OCI-LY1 (cell line): Measurements from ENCODE around the gene SEPTIN8.

ENCODE experiments used
- H2AFZ ChIP-seq: fragments of 200-600 bp; sonication (generic), shearing (Covaris generic); 2 replicates; pipeline ENCODE4 v1.6.0; 2014; ENCODE audit warnings: antibody characterized with exemption, mild to moderate bottlenecking, low read length
- H3F3A ChIP-seq: fragments of 200-600 bp; sonication (generic), shearing (Covaris generic); 2 replicates; pipeline ENCODE4 v1.6.0; 2014; ENCODE audit warnings: mild to moderate bottlenecking, antibody characterized with exemption, low read length, moderate library complexity; ENCODE audit not compliant: insufficient read depth
- H3K27ac ChIP-seq: fragments of 200-600 bp; sonication (generic); 2 replicates; pipeline ENCODE4 v1.5.1; 2014; ENCODE audit warnings: low read length, mixed run types, mild to moderate bottlenecking, low read depth; ENCODE audit not compliant: poor library complexity, severe bottlenecking
- H3K27me3 ChIP-seq: fragments of 200-600 bp; sonication (generic); 2 replicates; pipeline ENCODE4 v1.6.0; 2014; ENCODE audit warnings: antibody characterized with exemption, mild to moderate bottlenecking, low read length, moderate library complexity; ENCODE audit not compliant: insufficient read depth
- H3K36me3 ChIP-seq: fragments of 200-600 bp; sonication (generic); 2 replicates; pipeline ENCODE4 v1.6.1; 2014; ENCODE audit warnings: mild to moderate bottlenecking, antibody characterized with exemption, low read length, moderate library complexity, mixed read lengths; ENCODE audit not compliant: insufficient read depth
- H3K4me1 ChIP-seq: fragments of 200-600 bp; sonication (generic); 2 replicates; pipeline ENCODE4 v1.5.1; 2014; ENCODE audit warnings: mild to moderate bottlenecking, low read length, moderate library complexity; ENCODE audit not compliant: insufficient read depth, severe bottlenecking
- H3K4me2 ChIP-seq: fragments of 200-600 bp; sonication (generic), shearing (Covaris generic); 2 replicates; pipeline ENCODE4 v1.6.1; 2014; ENCODE audit warnings: low read length
- H3K4me3 ChIP-seq: fragments of 200-600 bp; sonication (generic); 2 replicates; pipeline ENCODE4 v1.5.1; 2014; ENCODE audit warnings: low read length, low read depth, mild to moderate bottlenecking, mixed read lengths; ENCODE audit not compliant: poor library complexity, severe bottlenecking
- H3K79me2 ChIP-seq: fragments of 200-600 bp; shearing (Covaris generic); 2 replicates; pipeline ENCODE4 v1.6.1; 2016; ENCODE audit warnings: mixed run types, low read length, mixed read lengths; ENCODE audit not compliant: insufficient read depth
- H3K9ac ChIP-seq: fragments of 200-600 bp; sonication (generic), shearing (Covaris generic); 2 replicates; pipeline ENCODE4 v1.6.1; 2014; ENCODE audit warnings: mild to moderate bottlenecking, low read length, mixed read lengths
- H3K9me2 ChIP-seq: fragments of 200-600 bp; sonication (generic), shearing (Covaris generic); 2 replicates; pipeline ENCODE4 v1.6.1; 2014; ENCODE audit warnings: low read depth, mild to moderate bottlenecking, low read length, mixed read lengths
- H3K9me3 ChIP-seq: fragments of 200-600 bp; shearing (Covaris generic); 2 replicates; pipeline ENCODE4 v1.6.1; 2014; ENCODE audit warnings: low read length, mixed read lengths
- H4K20me1 ChIP-seq: fragments of 200-600 bp; sonication (generic), shearing (Covaris generic); 2 replicates; pipeline ENCODE4 v1.6.0; 2016; ENCODE audit warnings: mild to moderate bottlenecking, low read length; ENCODE audit not compliant: insufficient read depth
- EZH2 ChIP-seq: fragments of 200-600 bp; sonication (generic), shearing (Covaris generic); IDR thresholded peaks from 2 replicates; pipeline ENCODE4 v1.8.0; 2017; ENCODE audit warnings: borderline replicate concordance, mixed run types, mild to moderate bottlenecking, antibody characterized with exemption, low read length, moderate library complexity, mixed read lengths
- TF ChIP-seq, protein P1 (sequence below): fragments of 200-600 bp; sonication (generic), shearing (Covaris generic); IDR thresholded peaks from 2 replicates; pipeline ENCODE4 v1.5.1; 2017; ENCODE audit warnings: mild to moderate bottlenecking, antibody characterized with exemption, low read length, moderate library complexity, mixed read lengths

Gene SEPTIN8

DNA sequence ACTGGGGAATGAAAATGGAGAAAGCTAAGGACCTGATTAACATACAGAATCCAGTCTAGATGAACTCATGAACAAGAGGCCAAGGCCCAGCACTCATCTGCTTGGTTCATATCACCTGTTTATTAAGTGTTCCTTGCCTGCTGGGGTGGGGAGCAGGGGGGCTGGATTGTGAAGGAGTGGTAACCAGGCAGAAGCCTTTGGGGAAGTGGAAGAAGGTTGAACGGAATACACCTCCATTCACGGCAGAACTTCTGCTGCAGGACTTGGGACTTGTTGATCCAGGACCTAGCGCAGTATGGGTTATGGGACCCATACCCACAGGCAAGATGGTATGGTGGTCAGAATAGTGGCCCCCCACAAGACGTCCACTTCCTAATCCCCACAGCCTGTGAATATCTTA, 8.8 kb upstream of the SEPTIN8 start:
- H4K20me1 ChIP-seq: no peaks in the 10 kb centered on the region
- no peaks in the 10 kb centered on the region for H3F3A ChIP-seq
- H3K4me2 ChIP-seq: no peak overlapping the region
- H3K36me3 ChIP-seq: no peaks in the 10 kb centered on the region
- H3K4me1 ChIP-seq: no peaks in the 10 kb centered on the region
- no peaks in the 10 kb centered on the region for H3K79me2 ChIP-seq
- no peak overlapping the region for H2AFZ ChIP-seq
- no peak overlapping the region for H3K4me3 ChIP-seq
- H3K9me3 ChIP-seq: no peaks in the 10 kb centered on the region
- TF ChIP-seq, protein P1, sequence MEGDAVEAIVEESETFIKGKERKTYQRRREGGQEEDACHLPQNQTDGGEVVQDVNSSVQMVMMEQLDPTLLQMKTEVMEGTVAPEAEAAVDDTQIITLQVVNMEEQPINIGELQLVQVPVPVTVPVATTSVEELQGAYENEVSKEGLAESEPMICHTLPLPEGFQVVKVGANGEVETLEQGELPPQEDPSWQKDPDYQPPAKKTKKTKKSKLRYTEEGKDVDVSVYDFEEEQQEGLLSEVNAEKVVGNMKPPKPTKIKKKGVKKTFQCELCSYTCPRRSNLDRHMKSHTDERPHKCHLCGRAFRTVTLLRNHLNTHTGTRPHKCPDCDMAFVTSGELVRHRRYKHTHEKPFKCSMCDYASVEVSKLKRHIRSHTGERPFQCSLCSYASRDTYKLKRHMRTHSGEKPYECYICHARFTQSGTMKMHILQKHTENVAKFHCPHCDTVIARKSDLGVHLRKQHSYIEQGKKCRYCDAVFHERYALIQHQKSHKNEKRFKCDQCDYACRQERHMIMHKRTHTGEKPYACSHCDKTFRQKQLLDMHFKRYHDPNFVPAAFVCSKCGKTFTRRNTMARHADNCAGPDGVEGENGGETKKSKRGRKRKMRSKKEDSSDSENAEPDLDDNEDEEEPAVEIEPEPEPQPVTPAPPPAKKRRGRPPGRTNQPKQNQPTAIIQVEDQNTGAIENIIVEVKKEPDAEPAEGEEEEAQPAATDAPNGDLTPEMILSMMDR: no peak
- no peak for TF ChIP-seq EZH2
- no peak overlapping the region for H3K9ac ChIP-seq
- no peaks in the 10 kb centered on the region for H3K9me2 ChIP-seq
- no peak overlapping the region for H3K27ac ChIP-seq
- no peaks in the 10 kb centered on the region; the same call in 1 of the 2 replicates for H3K27me3 ChIP-seq

DNA sequence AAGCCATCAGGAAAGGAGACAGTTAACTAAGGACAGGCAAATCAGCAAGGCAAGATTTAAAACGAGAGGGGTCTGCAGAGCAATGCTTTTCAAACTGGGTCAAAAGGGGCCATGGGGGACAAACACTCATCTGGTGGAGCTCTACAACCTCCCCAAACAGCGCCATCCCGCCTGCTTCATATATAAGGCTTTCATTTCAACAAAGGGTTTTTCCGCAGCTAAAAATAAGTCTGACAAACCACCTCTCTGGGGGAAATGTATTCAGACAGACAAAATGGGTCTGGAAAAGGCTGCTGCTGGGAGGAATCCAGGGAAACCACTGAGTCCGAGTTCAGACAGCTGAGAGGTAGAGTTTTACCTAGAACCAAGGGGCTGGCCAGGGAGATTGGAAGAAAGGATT, 8.3 kb upstream of the SEPTIN8 start:
- Histone ChIP-seq H3K4me1 (no peaks in the 10 kb centered on the region), H3K4me2 (no peak overlapping the region), H3F3A (no peaks in the 10 kb centered on the region), H3K27me3 (no peaks in the 10 kb centered on the region; the same call in 1 of the 2 replicates), H3K9me2 (no peaks in the 10 kb centered on the region), H3K4me3 (no peak overlapping the region), H3K9ac (no peak overlapping the region), H3K79me2 (no peaks in the 10 kb centered on the region), H3K9me3 (no peaks in the 10 kb centered on the region), H2AFZ (no peak overlapping the region), H4K20me1 (no peaks in the 10 kb centered on the region), H3K36me3 (no peaks in the 10 kb centered on the region), H3K27ac (no peak overlapping the region)
- no peak for TF ChIP-seq EZH2
- TF ChIP-seq, protein P1: no peak

- no peaks in the 10 kb centered on the region for H3K4me1 ChIP-seq
- H3K79me2 ChIP-seq: no peaks in the 10 kb centered on the region
- H3K36me3 ChIP-seq: no peaks in the 10 kb centered on the region
- H3K4me3 ChIP-seq: no peak overlapping the region
- H3K27ac ChIP-seq: no peak overlapping the region
- H3K4me2 ChIP-seq: no peak overlapping the region
- H3K9me3 ChIP-seq: no peaks in the 10 kb centered on the region
- H3K9ac ChIP-seq: no peak overlapping the region
- H3K27me3 ChIP-seq: no peaks in the 10 kb centered on the region; the same call in 1 of the 2 replicates
- no peak overlapping the region for H2AFZ ChIP-seq
- no peaks in the 10 kb centered on the region for H3F3A ChIP-seq
- TF ChIP-seq, protein P1: no peak
- TF ChIP-seq EZH2: no peak
- no peaks in the 10 kb centered on the region for H3K9me2 ChIP-seq
- no peaks in the 10 kb centered on the region for H4K20me1 ChIP-seq
These were observed 5.1 kb upstream of the SEPTIN8 start for GRCh38 chr5:132782101-132782500.
